Upper lobe of left lung (tissue), 6 donors: Measurements from ENCODE around the gene ZNF507. TPM values are rescaled to one million over a fixed set of nuclear protein-coding genes. Genes with fewer than 3 reads are reported as not detected.

Experiments
- ATAC-seq, 2 donors: fragments of 200-7000 bp; cut with Tn5 transposase; one replicate each; pipeline ENCODE4 v1.9.1; 2022; ENCODE audit warnings: mild to moderate bottlenecking in 2 of 2, moderate library complexity in 2 of 2; ENCODE audit not compliant: low FRiP score in 2 of 2
- DNase-seq, 2 donors: peaks; one replicate each; pipeline ENCODE4 v3.0.0-alpha.2; 2019 to 2020
- H3K27ac ChIP-seq, 4 donors: fragments of 200-600 bp; sonication (generic); one replicate each; pipeline ENCODE4 v1.5.1; 2016 to 2019
- H3K27me3 ChIP-seq, 4 donors: fragments of 200-600 bp; sonication (generic); one replicate each; pipeline ENCODE4 v1.5.1; 2017 to 2019
- H3K36me3 ChIP-seq, 4 donors: fragments of 200-600 bp; sonication (generic); one replicate each; pipeline ENCODE4 v1.5.1; 2016 to 2019
- H3K4me1 ChIP-seq, 4 donors: fragments of 200-600 bp; sonication (generic); one replicate each; pipeline ENCODE4 v1.5.1; 2018 to 2019
- H3K4me3 ChIP-seq, 4 donors: fragments of 200-600 bp; sonication (generic); one replicate each; pipeline ENCODE4 v1.5.1; 2017 to 2019; ENCODE audit warnings: mild to moderate bottlenecking in 2 of 4, moderate library complexity in 1 of 4
- H3K9me3 ChIP-seq, 4 donors: fragments of 200-600 bp; sonication (generic); one replicate each; pipeline ENCODE4 v1.5.1; 2018 to 2019
- EP300 ChIP-seq, 4 donors: sonication (generic); formaldehyde crosslinking; IDR thresholded peaks; one replicate each; pipeline ENCODE4 v1.5.1; 2017; ENCODE audit warnings: antibody characterized with exemption in 4 of 4, control low read depth in 2 of 4
- POLR2A ChIP-seq, 4 donors: fragments of 450-650 bp; IDR thresholded peaks; one replicate each; pipeline ENCODE4 v1.5.1; 2016 to 2017; ENCODE audit warnings: antibody characterized with exemption in 4 of 4, mild to moderate bottlenecking in 2 of 4
- POLR2AphosphoS5 ChIP-seq, 2 donors: sonication (generic); formaldehyde crosslinking; IDR thresholded peaks; one replicate each; pipeline ENCODE4 v1.5.1; 2017; ENCODE audit warnings: antibody characterized with exemption in 2 of 2
- WGBS, 2 donors: methylation state at CpG; one replicate each; pipeline ENCODE4 v1.1.5; 2017 to 2018; 5-methylcytosine and 5-hydroxymethylcytosine counted together
- total RNA-seq, 6 donors: library from RNA; depleted of rRNA in 4 of 6; stranded (reverse); fragments of >200 nt in 4 of 6; gene quantifications; one replicate each; pipeline versions ENCODE4 v1.1.0 to v1.2.1, GENCODE V29; 2016 to 2021
- TF ChIP-seq, protein P1 (sequence below), 6 experiments: fragments of 450-650 bp in 4 of 6; fragments of 200-600 bp in 2 of 6; sonication (generic) in 2 of 6; IDR thresholded peaks; one replicate each; pipeline ENCODE4 v1.5.1; 2016 to 2019; ENCODE audit warnings: antibody characterized with exemption in 6 of 6
- donor health status: DM: no; HTN: no; CAD: no; lungs with moderate emphysema.
- donor health status: DM: no; HTN: yes; CAD: no; lungs with severe emphysema.

The ZNF507 gene
- total RNA-seq, 6 donors from 2014 or later, result 13.0 to 27.2 (median 17.5) TPM

DNA sequence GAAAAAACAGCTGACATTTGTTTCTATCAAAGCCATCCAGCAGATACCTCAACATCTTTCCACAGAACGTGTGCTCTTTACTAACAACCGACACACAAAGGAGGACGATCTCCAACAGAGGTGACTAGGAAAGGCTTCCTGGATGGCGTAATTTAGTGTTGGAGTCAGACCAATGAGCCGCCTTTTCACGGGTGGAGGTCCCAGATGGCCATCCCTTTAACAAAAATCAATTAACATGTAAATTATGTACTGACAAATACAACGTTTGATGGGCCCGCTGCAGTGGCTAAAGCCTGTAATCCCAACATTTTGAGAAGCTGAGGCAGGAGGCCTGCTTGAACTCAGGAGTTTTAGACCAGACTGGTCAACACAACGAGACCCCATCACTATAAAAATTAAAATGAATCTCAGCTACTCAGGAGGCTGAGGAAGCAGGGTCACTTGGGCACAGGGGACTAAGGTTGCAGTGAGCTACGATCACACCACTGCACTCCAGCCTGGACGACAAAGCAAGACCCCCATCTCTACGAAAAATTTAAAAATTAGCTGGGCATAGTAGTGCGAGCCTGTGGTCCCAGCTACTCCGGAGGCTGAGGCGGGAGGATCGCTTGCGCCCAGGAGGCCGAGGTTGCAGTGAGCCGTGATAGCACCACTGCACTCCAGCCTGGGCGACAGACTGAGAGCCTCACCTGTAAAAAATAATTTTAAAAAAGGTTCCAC is 59.0 kb downstream of the ZNF507 start:
- H3K27ac ChIP-seq, result peak overlapping the region; percentile 92 to 99 (median 99)
- ATAC-seq, result no peak
- peaks cover 0 to 5% (median under 1%) of the 10 kb centered on the region in 4 donors for H3K36me3 ChIP-seq
- DNase-seq, result peak in 1 of 2 donors; percentile 55
- WGBS, 2 donors, result 66 to 71% methylated on average over 20 of the region's 20 CpGs
- TF ChIP-seq EP300 (IDR thresholded peaks at IDR 0.05) (no peak), POLR2AphosphoS5 (IDR thresholded peaks at IDR 0.05) (no peak), POLR2A (IDR thresholded peaks at IDR 0.05) (no peak)
- TF ChIP-seq, protein P1, sequence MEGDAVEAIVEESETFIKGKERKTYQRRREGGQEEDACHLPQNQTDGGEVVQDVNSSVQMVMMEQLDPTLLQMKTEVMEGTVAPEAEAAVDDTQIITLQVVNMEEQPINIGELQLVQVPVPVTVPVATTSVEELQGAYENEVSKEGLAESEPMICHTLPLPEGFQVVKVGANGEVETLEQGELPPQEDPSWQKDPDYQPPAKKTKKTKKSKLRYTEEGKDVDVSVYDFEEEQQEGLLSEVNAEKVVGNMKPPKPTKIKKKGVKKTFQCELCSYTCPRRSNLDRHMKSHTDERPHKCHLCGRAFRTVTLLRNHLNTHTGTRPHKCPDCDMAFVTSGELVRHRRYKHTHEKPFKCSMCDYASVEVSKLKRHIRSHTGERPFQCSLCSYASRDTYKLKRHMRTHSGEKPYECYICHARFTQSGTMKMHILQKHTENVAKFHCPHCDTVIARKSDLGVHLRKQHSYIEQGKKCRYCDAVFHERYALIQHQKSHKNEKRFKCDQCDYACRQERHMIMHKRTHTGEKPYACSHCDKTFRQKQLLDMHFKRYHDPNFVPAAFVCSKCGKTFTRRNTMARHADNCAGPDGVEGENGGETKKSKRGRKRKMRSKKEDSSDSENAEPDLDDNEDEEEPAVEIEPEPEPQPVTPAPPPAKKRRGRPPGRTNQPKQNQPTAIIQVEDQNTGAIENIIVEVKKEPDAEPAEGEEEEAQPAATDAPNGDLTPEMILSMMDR (IDR thresholded peaks at IDR 0.05), result no peak
- H3K27me3 ChIP-seq, result no peaks in the 10 kb centered on the region
- peaks cover 14 to 37% (median 16%) of the 10 kb centered on the region in 4 donors for H3K4me1 ChIP-seq
- H3K9me3 ChIP-seq, result no peaks in the 10 kb centered on the region
- H3K4me3 ChIP-seq, result peak overlapping the region; percentile 53 to 91 (median 86)

DNA sequence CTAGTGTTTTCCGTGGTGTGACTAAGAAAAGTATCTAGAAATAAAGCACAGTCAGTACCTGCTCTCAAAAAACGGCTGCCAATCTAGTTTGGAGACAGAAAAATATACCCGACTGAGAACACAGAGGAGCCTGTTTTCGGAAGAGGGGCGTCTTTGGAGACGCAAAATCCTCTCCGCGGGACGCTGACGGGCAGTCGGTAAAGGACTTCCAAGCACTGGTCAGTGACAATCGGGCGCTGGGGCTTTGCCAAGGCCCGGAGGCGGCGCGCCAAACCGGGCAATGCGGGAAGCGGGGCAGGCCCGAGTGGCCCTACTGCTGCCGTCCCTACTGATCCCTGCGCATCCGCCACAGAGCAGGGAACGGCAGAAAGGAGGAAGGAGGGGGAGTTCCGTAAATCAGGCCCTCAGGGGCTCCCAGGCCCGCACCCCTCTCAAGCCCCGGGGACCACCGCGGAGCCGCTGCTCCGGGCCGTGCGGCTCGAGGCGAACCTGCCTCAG is 59.6 kb downstream of the ZNF507 start:
- WGBS, 2 donors, result 0 to 1% methylated on average over 28 to 30 of the region's 36 CpGs
- peaks cover 14 to 37% (median 16%) of the 10 kb centered on the region in 4 donors for H3K4me1 ChIP-seq
- H3K27ac ChIP-seq, result peak overlapping the region; percentile 92 to 99 (median 99)
- peak overlapping the region; percentile 53 to 91 (median 86) for H3K4me3 ChIP-seq
- H3K36me3 ChIP-seq, result peaks cover 0 to 10% (median 4%) of the 10 kb centered on the region in 4 donors
- DNase-seq (peak; percentile 63 to 94), ATAC-seq (peak; percentile 31 to 56)
- TF ChIP-seq POLR2A (IDR thresholded peaks at IDR 0.05) (no peak), POLR2AphosphoS5 (IDR thresholded peaks at IDR 0.05) (no peak), EP300 (IDR thresholded peaks at IDR 0.05) (no peak)
- TF ChIP-seq, protein P1 (IDR thresholded peaks at IDR 0.05), result no peak
- H3K27me3 ChIP-seq, result no peaks in the 10 kb centered on the region
- no peaks in the 10 kb centered on the region for H3K9me3 ChIP-seq

DNA sequence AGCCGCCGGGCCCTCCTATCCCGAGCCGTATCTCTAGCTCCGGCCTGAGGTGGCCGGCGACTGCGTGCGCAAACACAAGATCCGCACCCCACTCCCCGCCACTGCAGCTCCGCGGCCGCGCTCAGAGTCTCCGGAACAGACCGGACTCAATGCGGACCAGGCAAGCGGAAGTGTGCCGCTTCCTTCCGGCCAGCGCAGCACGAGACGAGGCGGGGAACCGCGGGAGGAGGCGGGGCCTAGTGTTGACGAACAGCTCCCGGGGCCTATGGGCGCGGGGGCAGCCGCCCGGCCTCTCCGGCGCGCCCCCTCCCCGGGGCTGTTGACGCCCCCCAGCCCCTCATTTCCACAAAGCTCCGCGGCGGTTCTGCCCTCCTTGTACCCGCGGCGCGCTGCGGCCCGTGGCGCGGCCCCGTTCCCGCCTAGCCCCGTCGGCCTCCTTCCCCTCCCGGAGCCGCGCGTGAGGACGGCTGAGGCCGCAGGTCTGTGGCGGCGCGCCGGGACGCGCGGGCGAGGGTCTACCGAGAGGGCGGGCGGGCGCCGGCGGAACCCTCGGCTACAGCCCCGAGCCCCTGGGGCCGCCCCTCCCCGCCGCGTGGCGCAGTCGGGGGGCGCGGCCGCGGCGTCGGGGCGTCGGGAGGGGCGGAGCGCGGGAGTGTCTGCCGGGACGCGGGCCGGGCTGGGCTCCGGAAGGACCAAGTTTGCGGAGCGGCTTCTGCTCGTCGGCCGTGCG is 60.2 kb downstream of the ZNF507 start, which contains the start of gene DPY19L3:
TSS of gene DPY19L3 (plus strand) at position 340 of the 730 bp plus-strand sequence. CDS start 2,484 bp downstream, outside the sequence.
- DNase-seq, result peak; percentile 97 to 98
- Histone ChIP-seq H3K27ac (peak within 1 kb of the TSS; percentile 92 to 99 (median 99)), H3K9me3 (no peaks in the 10 kb centered on the region), H3K4me1 (peaks cover 14 to 37% (median 16%) of the 10 kb centered on the region in 4 donors), H3K27me3 (no peaks in the 10 kb centered on the region), H3K4me3 (peak within 1 kb of the TSS; percentile 56 to 91 (median 86)), H3K36me3 (peaks cover 0 to 16% (median 4%) of the 10 kb centered on the region in 4 donors)
- peak; percentile 98 for ATAC-seq
- peak in 2 of 4 donors; percentile 5 to 25 for TF ChIP-seq EP300 (IDR thresholded peaks at IDR 0.05)
- TF ChIP-seq POLR2A (IDR thresholded peaks at IDR 0.05), result peak; percentile 74 to 94 (median 88)
- TF ChIP-seq POLR2AphosphoS5 (IDR thresholded peaks at IDR 0.05), result peak; percentile 97 to 98
- TF ChIP-seq, protein P1 (IDR thresholded peaks at IDR 0.05), result peak in 2 of 6 experiments; percentile 15 to 41
- no CpG with 5 or more reads among the region's 104 CpGs for WGBS, 2 donors

DNA sequence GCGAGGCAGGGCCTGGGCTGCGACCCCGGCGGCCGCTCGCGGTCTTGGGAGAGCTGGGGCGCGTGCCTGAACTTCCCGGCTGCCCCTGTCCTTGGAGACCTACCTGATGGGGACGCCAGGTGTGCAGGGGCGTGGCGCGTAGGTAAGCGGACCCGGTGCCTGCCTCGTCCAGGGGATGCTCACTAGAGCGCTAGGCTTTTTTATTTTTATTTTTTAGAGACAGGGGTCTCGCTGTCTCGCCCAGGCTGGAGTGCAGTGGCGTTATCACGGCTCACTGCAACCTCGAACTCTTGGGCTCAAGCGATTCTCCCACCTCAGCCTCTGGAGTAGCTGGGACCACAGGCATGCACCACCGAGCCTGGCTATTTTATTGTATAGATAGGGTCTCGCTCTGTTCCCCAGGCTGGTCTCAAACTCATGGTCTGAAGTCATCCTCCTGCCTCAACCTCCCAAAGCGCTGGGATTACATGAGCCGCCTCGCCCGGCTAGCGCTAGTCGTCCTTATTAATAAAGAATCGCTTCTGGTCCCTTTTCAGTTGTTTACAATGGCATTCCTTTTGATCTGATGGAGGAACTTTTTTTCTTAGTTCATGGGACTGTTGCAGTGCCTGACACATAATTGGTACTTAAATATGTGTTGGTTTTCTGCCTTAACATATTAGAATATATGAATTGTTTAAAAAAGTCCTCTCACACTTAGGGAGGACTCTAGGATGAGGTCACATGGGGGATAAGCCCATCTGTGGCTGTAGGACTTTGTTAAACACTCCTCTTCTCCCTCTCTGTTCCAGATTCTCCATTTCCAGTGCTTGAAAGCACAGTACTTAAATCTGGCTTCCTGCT is 61.0 kb downstream of the ZNF507 start:
- Histone ChIP-seq H3K27ac (peak overlapping the region; percentile 92 to 99 (median 99)), H3K36me3 (peaks cover 0 to 24% (median 8%) of the 10 kb centered on the region in 4 donors), H3K4me3 (peak overlapping the region; percentile 56 to 91 (median 86)), H3K9me3 (no peaks in the 10 kb centered on the region), H3K4me1 (peaks cover 14 to 37% (median 16%) of the 10 kb centered on the region in 4 donors), H3K27me3 (no peaks in the 10 kb centered on the region)
- DNase-seq, result peak in 1 of 2 donors; percentile 13
- ATAC-seq, result no peak
- WGBS, 2 donors, result 11 to 18% methylated on average over 16 to 17 of the region's 33 CpGs
- TF ChIP-seq POLR2A (IDR thresholded peaks at IDR 0.05) (no peak), EP300 (IDR thresholded peaks at IDR 0.05) (no peak), POLR2AphosphoS5 (IDR thresholded peaks at IDR 0.05) (peak in 1 of 2 donors; percentile 18)
- TF ChIP-seq, protein P1 (IDR thresholded peaks at IDR 0.05), result peak in 2 of 6 experiments; percentile 2 to 45
